Measurements from ENCODE around the gene HLX. TPM values are rescaled to one million over a fixed set of nuclear protein-coding genes. Genes with fewer than 3 reads are reported as not detected.

HLX gene
- total and polyA plus RNA-seq, 9 of the 15 experiments (the other 6 are each of a cell fraction or from before 2014, with no cell fraction given), result 0.10 to 3.0 (median 1.6) TPM

DNA sequence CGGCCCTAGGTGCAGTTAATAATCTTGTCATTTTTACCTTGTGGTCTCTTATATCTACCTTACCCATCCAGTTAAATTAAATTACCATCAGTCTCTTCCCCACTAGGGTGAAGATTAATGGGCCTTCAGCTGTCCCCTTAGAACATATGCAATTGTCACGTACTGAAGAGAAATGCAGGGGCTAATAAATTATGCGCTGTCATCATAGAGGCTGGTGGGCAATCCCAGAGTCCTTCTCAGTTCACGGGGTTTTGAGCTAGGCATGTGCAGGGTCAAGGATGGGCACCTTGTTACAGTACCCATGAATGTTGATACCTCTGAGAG, 35.8 kb downstream of the HLX start:
- Histone ChIP-seq H3K27me3 (ENCODE audit: control insufficient read depth in 2 of 2, insufficient read depth in 2 of 2, low read length in 2 of 2) (peaks cover 0 to 3% of the 10 kb centered on the region in 2 experiments; a peak in 1 of 5 replicates), H2AFZ (ENCODE audit: low read depth, low read length) (no peak overlapping the region), H3K9ac (ENCODE audit: insufficient read depth in 1 of 2, low read depth in 2 of 2, low read length in 2 of 2) (no peak overlapping the region), H3K4me3 (no peak overlapping the region), H3K27ac (ENCODE audit: extremely low read depth, low read depth, low read length) (no peak overlapping the region), H3K36me3 (ENCODE audit: control insufficient read depth, insufficient read depth, low read length) (no peaks in the 10 kb centered on the region), H3K79me2 (ENCODE audit: control insufficient read depth, insufficient read depth, low read length) (no peaks in the 10 kb centered on the region), H3K9me3 (replicated peaks; ENCODE audit: control insufficient read depth, insufficient read depth, low read depth, low read length) (no peaks in the 10 kb centered on the region), H3K4me2 (ENCODE audit: insufficient read depth, low read length) (no peak overlapping the region), H3K4me1 (replicated peaks in 1 of 2; ENCODE audit: control insufficient read depth in 2 of 2, insufficient read depth in 2 of 2, low read length in 2 of 2) (no peaks in the 10 kb centered on the region), H3K9me1 (ENCODE audit: control insufficient read depth, insufficient read depth, low read length) (no peaks in the 10 kb centered on the region), H4K20me1 (replicated peaks; ENCODE audit: control insufficient read depth, insufficient read depth, low read length) (no peaks in the 10 kb centered on the region)
- TF ChIP-seq YY1 (IDR thresholded peaks at IDR 0.05; ENCODE audit: borderline replicate concordance in 1 of 3, control insufficient read depth in 1 of 3, extremely low read depth in 1 of 3, insufficient read depth in 3 of 3, insufficient read length in 1 of 3, insufficient replicate concordance in 2 of 3, low read depth in 1 of 3, low read length in 2 of 3), result no peak
- TF ChIP-seq MEIS2 (IDR thresholded peaks at IDR 0.05; ENCODE audit: partially characterized antibody), result peak; percentile 75
- TF ChIP-seq, protein P1, sequence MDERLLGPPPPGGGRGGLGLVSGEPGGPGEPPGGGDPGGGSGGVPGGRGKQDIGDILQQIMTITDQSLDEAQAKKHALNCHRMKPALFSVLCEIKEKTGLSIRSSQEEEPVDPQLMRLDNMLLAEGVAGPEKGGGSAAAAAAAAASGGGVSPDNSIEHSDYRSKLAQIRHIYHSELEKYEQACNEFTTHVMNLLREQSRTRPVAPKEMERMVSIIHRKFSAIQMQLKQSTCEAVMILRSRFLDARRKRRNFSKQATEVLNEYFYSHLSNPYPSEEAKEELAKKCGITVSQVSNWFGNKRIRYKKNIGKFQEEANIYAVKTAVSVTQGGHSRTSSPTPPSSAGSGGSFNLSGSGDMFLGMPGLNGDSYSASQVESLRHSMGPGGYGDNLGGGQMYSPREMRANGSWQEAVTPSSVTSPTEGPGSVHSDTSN (CRISPR knock-in tag; IDR thresholded peaks at IDR 0.05; ENCODE audit: low read depth), result no peak
- TF ChIP-seq, protein P1 (tag; conservative IDR thresholded peaks at IDR 0.05; ENCODE audit: low read depth), result peak; percentile 31; the same call in 1 of the 2 replicates
- TF ChIP-seq, protein P2, sequence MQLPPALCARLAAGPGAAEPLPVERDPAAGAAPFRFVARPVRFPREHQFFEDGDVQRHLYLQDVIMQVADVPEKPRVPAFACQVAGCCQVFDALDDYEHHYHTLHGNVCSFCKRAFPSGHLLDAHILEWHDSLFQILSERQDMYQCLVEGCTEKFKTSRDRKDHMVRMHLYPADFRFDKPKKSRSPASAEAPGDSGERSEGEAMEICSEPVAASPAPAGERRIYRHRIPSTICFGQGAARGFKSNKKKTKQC (CRISPR knock-in tag; IDR thresholded peaks at IDR 0.05), result no peak
- no peak for ATAC-seq
- ChIA-PET POLR2A (interaction anchor here (0.6 to 1.4 kb wide), 2 partner anchors 28 to 49 kb away, joined by 3 to 4 read pairs; no protein-coding TSS in a partner anchor), CTCF (ENCODE audit: low intra/inter-chr PET ratio) (no interaction called here)
- DNase-seq (ENCODE audit: extremely low read depth in 1 of 4, low spot score in 3 of 4), result no peak
- no TSS peak for BruUV-seq (replicated peaks)
- WGBS (ENCODE audit: insufficient coverage, low coverage, missing lambda C conversion rate), result 5% methylated on average over 4 of the region's 4 CpGs
- intact Hi-C loops (cut with micrococcal nuclease), result no loop called here
- in situ Hi-C loops (cut with MboI), result no loop called here
- FAIRE-seq, result no peak

Measured in K562 (cell line).